T-helper 17 cell (primary cell): ENCODE measurements around the gene DSE. TPM values are rescaled to one million over a fixed set of nuclear protein-coding genes. Genes with fewer than 3 reads are reported as not detected.

Experiments
- ATAC-seq: fragments of 150-1000 bp; cut with Tn5 transposase; 2 replicates; pipeline ENCODE4 v1.10.0; 2021; ENCODE audit warnings: mild to moderate bottlenecking, moderate library complexity
- DNase-seq, 3 donors: peaks; one replicate each; pipeline versions ENCODE4 v3.0.0 to v3.0.0-alpha.2; 2020 to 2021
- H3K9me3 ChIP-seq: one replicate; pipeline ENCODE4 v1.7.0; 2013; ENCODE audit warnings: low read length, mild to moderate bottlenecking; ENCODE audit not compliant: control insufficient read depth, poor library complexity, severe bottlenecking
- H3K27ac Mint-ChIP-seq: one replicate; pipeline ENCODE4 v1.8.0; 2022; ENCODE audit warnings: mild to moderate bottlenecking, moderate library complexity, mixed read lengths
- H3K27me3 Mint-ChIP-seq: one replicate; pipeline ENCODE4 v1.8.0; 2022; ENCODE audit warnings: mixed read lengths
- H3K36me3 Mint-ChIP-seq: one replicate; pipeline ENCODE4 v1.8.0; 2022; ENCODE audit warnings: low read depth, mixed read lengths
- H3K4me1 Mint-ChIP-seq: one replicate; pipeline ENCODE4 v1.8.0; 2022; ENCODE audit warnings: mild to moderate bottlenecking, mixed read lengths
- H3K4me3 Mint-ChIP-seq: one replicate; pipeline ENCODE4 v1.8.0; 2022; ENCODE audit warnings: mild to moderate bottlenecking, moderate library complexity, mixed read lengths
- total RNA-seq, 4 donors: library from RNA in 2 of 4; stranded (reverse) in 2 of 4; gene quantifications; one replicate each; pipeline ENCODE4 v1.2.3 and lab custom pipeline; 2022 to 2026

The DSE gene
- total RNA-seq, 2 donors from 2014 or later = 19.2 to 32.3 TPM

DNA sequence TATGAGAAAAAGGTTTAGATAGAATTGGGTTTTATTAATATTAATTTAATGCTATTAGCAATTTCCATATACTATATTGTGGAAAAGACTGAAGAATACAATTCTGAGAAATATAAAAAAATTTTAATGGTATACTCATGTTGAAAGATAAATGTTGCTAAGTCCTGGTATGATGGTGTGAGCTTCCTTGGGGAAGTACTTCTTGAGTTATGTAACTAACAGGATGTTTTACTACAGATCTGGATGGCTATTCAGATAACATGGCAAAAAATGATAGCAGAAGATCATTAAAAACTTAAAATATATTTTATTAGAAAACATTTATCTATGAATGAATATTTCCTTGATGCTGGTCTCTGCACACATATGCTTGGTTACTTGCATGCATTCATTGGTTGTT lies 66.9 kb downstream of the DSE start:
- no peak for ATAC-seq

DNA sequence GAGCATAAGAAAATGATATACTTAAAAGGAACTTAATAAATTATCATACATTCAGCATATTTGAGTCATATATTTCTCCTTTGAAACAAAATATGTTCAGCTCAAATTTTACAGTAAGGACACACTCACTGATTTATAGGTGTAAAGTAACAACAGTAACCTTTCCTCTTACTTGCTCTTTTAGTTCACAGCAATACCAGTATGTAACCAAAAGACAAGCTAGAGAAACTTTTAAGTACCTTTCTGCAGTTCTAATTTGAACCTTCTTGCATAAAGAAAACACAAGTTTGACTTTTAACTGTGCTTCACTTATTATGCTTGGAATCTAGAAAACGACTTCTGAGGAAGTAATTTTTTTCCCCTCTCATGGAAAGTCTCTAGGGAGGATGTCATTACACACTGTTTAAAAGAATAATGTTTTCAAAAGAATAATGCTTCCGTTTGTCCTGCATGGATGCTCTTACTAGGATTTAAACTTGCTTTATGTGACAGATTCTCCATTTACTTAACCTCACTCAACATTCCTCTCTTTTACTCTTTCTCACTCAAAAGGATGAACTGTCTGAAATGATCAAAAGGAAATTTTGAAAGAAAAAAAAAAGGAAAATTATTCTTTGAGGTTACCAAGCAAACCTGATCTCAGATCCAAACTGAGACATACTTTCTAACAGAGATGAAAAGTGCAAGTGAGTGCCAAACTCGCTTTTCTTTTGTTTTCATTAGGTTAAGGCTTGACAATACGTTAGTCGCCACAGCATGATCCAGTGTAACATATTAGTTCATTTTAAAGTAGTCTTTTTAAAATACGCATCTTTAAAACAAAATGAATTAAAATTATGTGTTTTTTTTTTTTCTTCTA lies 68.1 kb downstream of the DSE start:
- ATAC-seq = no peak

More for the DNA sequence above, 66.9 kb downstream of the DSE start:
- H3K4me3 Mint-ChIP-seq = no peak overlapping the region
- H3K27me3 Mint-ChIP-seq = peaks cover 10% of the 10 kb centered on the region
- no peak overlapping the region for H3K27ac Mint-ChIP-seq
- H3K36me3 Mint-ChIP-seq = peaks cover 3% of the 10 kb centered on the region
- peaks cover 6% of the 10 kb centered on the region for H3K4me1 Mint-ChIP-seq
- H3K9me3 ChIP-seq = no peaks in the 10 kb centered on the region
- no peak for DNase-seq

DNA sequence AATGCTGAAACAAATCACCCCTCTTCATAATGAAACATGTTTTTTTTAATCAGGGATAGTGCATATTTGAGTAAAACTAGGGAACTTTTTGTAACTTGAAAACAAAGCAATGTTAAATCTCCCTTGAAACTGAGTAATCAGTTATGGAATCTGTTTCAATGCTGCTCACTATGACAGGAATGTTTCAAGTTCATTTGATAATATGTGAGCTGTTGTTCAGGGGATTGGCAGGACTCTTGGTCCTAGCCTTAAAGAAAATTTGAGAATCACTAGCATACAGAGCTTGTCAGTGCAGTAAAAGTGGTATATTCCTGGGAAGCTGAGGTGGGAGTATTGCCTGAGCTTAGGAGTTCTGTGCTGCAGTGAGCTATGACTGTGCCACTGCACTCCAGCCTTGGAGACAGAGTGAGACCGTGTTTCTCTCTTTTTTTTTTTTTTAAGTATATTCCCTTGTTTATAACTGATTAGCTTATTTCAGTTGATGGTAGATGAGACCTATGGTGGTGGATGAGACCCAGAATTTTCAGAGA lies 68.8 kb downstream of the DSE start:
- peak overlapping the region; percentile 32 for H3K27ac Mint-ChIP-seq
- ATAC-seq (no peak), DNase-seq (no peak)
- peaks cover 13% of the 10 kb centered on the region for H3K4me1 Mint-ChIP-seq
- H3K4me3 Mint-ChIP-seq = no peak overlapping the region
- no peaks in the 10 kb centered on the region for H3K36me3 Mint-ChIP-seq
- H3K9me3 ChIP-seq = no peaks in the 10 kb centered on the region
- H3K27me3 Mint-ChIP-seq = peaks cover 10% of the 10 kb centered on the region

More for the DNA sequence above, 68.1 kb downstream of the DSE start:
- no peaks in the 10 kb centered on the region for H3K36me3 Mint-ChIP-seq
- H3K9me3 ChIP-seq = no peaks in the 10 kb centered on the region
- peaks cover 6% of the 10 kb centered on the region for H3K4me1 Mint-ChIP-seq
- H3K27ac Mint-ChIP-seq = no peak overlapping the region
- no peak overlapping the region for H3K4me3 Mint-ChIP-seq
- peaks cover 10% of the 10 kb centered on the region for H3K27me3 Mint-ChIP-seq
- DNase-seq = no peak

DNA sequence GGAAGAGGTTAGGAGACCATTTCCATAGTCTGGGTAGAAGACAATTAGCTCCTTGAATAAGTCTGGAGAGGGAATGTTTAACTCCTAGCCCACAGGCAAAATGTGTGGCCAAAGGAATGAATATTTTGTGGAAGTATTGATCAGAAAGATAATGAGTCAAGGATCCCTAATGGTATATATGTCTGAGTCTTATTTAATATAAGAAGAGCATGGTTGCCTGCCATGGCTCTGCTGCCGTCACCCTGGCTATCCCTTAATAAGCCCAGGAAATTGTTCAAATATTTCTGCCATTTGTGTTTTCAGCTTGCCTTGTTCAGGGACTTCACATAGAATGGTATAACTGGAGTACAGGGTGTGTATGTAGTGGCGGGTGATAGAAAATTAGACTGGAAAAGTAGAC lies 72.4 kb downstream of the DSE start:
- DNase-seq = no peak
- Mint-ChIP-seq H3K4me1 (peaks cover 23% of the 10 kb centered on the region), H3K27me3 (peaks cover 16% of the 10 kb centered on the region), H3K4me3 (no peak overlapping the region), H3K27ac (no peak overlapping the region), H3K36me3 (no peaks in the 10 kb centered on the region)
- H3K9me3 ChIP-seq = no peaks in the 10 kb centered on the region
- ATAC-seq = no peak

DNA sequence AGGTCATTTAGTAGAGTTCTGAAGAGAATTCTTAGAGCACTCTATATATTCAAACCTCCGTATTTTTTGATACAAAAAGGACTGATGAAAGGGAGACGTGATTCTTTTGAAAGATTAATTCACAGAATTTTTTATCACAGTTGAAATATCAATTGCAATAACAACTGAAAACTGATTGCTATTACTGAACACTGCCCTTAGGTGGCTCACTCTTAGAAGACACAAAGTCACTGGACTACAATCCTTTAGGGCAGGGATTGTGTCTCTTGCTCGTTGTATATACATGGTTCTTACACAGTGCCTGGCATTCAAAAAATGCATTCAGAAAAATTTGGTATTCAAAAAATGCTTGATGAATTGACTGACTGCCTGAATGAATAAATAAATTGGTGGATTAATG lies 73.3 kb downstream of the DSE start:
- H3K4me3 Mint-ChIP-seq = peak overlapping the region; percentile 49

DNA sequence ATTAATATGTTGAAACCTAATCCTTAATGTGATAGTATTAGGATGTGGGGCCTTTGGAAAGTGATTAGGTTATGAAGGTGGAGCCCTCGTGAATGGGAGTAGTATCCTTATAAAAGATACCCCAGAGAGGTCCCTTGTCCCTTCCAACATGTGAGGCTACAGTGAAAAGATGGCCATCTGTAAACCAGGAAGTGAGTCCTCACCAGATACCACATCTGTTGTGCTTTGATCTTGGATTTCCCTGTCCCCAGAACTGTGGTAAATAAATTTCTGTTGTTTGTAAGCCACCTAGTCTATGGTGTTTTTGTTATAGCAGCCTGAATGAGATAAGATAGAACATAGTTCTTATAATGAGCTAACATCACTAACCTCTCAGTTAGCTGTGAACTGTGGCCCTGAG lies 73.8 kb downstream of the DSE start:
- no peak for DNase-seq
- H3K27ac Mint-ChIP-seq = peak overlapping the region; percentile 78

More for the DNA sequence above, 73.3 kb downstream of the DSE start:
- Mint-ChIP-seq H3K27me3 (peaks cover 16% of the 10 kb centered on the region), H3K4me1 (peaks cover 23% of the 10 kb centered on the region), H3K36me3 (no peaks in the 10 kb centered on the region), H3K27ac (peak overlapping the region; percentile 78)
- no peaks in the 10 kb centered on the region for H3K9me3 ChIP-seq
- DNase-seq (no peak), ATAC-seq (peak; percentile 88)

DNA sequence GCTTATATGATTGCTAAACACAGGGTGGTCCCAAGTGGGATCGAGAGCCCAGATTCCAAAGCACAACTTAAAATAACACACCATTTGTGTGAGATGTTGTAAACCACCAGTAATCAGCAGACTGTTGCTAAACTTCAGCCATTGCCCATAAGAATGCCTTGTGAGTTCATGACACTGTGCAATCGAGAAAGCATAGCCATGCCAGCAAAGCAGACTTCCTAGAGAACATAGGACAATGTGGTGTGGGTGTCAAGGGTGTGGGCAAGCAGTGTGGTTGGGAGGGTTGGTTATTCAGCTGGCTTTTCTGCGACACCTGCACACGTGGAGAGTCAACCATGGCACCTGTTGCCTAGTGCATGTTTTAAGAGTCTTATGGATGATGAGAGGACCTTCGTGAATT lies 74.4 kb downstream of the DSE start:
- peaks cover 23% of the 10 kb centered on the region for H3K4me1 Mint-ChIP-seq
- no peaks in the 10 kb centered on the region for H3K36me3 Mint-ChIP-seq
- H3K9me3 ChIP-seq = no peaks in the 10 kb centered on the region
- DNase-seq (no peak), ATAC-seq (no peak)
- H3K4me3 Mint-ChIP-seq = no peak overlapping the region
- peaks cover 22% of the 10 kb centered on the region for H3K27me3 Mint-ChIP-seq
- H3K27ac Mint-ChIP-seq = no peak overlapping the region

More for the DNA sequence above, 73.8 kb downstream of the DSE start:
- H3K9me3 ChIP-seq = no peaks in the 10 kb centered on the region
- no peak overlapping the region for H3K4me3 Mint-ChIP-seq
- no peaks in the 10 kb centered on the region for H3K36me3 Mint-ChIP-seq
- H3K27me3 Mint-ChIP-seq = peaks cover 17% of the 10 kb centered on the region
- peaks cover 23% of the 10 kb centered on the region for H3K4me1 Mint-ChIP-seq
- peak; percentile 47 for ATAC-seq

DNA sequence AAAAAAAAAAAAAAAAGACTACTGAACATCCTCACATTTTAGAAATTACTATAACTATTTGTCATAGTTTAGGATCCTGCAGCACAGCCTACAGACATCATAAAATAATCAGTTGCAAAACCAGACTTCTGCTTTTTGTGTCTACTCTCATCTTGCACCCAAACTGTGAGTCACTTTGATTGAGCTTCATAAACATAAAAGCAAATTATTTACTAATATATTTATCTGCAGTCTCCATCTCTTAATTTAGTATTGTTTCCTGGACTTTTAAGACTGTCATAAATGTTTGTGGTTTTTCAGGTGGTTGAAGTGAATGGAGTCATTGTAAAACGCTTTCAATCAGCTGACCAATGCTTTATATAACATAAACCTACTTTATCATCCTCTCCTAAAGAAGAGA lies 75.7 kb downstream of the DSE start:
- no peaks in the 10 kb centered on the region for H3K9me3 ChIP-seq

DNA sequence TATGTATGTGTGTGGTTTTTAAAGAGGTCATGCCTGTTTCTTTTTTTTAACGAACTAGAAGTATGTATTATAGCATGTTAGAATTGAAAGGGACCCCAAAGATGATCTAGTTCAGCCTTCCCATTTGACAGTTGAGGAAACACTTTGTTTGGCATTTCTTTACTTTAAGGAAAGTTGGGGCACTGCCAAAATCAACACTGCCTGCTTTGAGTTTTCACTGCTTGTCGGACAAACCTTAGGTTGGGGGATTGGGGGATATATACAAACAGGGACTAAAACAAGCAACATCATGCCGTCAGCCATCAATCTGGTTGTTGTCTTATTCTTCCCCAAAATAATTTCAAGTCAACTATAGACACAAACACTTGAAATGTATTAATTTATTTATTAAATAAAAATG lies 76.3 kb downstream of the DSE start:
- no peaks in the 10 kb centered on the region for H3K9me3 ChIP-seq

More for the DNA sequence above, 75.7 kb downstream of the DSE start:
- H3K4me3 Mint-ChIP-seq = no peak overlapping the region
- H3K27ac Mint-ChIP-seq = no peak overlapping the region
- ATAC-seq (no peak), DNase-seq (no peak)
- H3K27me3 Mint-ChIP-seq = peaks cover 25% of the 10 kb centered on the region
- H3K4me1 Mint-ChIP-seq = peaks cover 30% of the 10 kb centered on the region
- H3K36me3 Mint-ChIP-seq = no peaks in the 10 kb centered on the region

DNA sequence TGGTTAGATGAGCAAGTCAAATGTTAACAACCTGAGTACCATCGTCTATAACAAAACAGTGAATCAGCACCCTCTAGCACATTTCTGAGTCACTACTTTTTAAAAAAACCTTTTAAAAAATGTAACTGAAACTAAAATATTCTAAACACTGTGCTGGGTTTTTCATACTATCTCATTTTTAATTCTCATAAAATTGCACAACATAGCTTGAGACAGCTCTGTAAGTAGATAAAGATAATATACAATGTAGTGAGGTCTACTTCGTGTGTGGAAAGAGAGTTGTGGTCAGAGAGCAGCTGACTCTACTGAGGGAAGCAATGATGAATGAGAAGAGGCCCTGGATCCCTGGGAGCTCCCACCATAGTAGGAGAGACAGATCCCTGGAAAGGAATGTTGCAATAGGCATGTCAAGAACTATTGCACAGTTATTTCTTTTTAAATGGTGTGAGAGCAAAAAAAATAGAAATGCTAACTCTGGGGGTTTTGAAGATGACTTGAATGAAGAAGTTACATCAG lies 76.8 kb downstream of the DSE start:
- Mint-ChIP-seq H3K27me3 (peaks cover 15% of the 10 kb centered on the region), H3K4me3 (no peak overlapping the region), H3K36me3 (no peaks in the 10 kb centered on the region), H3K27ac (peak overlapping the region; percentile 76), H3K4me1 (peaks cover 27% of the 10 kb centered on the region)
- DNase-seq (no peak), ATAC-seq (no peak)
- H3K9me3 ChIP-seq = no peaks in the 10 kb centered on the region

More for the DNA sequence above, 76.3 kb downstream of the DSE start:
- Mint-ChIP-seq H3K4me1 (peaks cover 28% of the 10 kb centered on the region), H3K4me3 (no peak overlapping the region), H3K36me3 (no peaks in the 10 kb centered on the region), H3K27ac (no peak overlapping the region), H3K27me3 (peaks cover 18% of the 10 kb centered on the region)
- ATAC-seq = no peak
- DNase-seq = no peak

DNA sequence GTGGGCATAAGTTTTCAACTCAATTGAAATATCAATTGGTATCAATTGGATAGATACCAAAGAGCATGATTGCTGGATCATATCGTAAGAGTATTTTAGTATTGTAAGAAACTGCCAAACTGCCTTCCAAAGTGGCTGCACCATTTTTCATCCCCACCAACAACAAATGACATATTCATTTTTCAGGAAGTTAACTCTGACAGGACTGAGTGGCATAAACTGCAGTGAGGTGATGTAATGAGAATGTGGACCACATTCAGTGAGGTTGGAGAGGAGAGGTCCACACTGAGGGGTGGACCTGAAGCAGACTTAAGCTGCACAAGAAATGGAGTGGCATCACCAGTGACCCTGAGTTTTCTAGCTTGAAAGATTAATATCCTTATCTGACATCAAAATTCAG lies 78.8 kb downstream of the DSE start:
- Mint-ChIP-seq H3K4me1 (peaks cover 22% of the 10 kb centered on the region), H3K4me3 (no peak overlapping the region), H3K36me3 (no peaks in the 10 kb centered on the region), H3K27ac (no peak overlapping the region), H3K27me3 (peaks cover 15% of the 10 kb centered on the region)
- ATAC-seq (no peak), DNase-seq (no peak)
- no peaks in the 10 kb centered on the region for H3K9me3 ChIP-seq

DNA sequence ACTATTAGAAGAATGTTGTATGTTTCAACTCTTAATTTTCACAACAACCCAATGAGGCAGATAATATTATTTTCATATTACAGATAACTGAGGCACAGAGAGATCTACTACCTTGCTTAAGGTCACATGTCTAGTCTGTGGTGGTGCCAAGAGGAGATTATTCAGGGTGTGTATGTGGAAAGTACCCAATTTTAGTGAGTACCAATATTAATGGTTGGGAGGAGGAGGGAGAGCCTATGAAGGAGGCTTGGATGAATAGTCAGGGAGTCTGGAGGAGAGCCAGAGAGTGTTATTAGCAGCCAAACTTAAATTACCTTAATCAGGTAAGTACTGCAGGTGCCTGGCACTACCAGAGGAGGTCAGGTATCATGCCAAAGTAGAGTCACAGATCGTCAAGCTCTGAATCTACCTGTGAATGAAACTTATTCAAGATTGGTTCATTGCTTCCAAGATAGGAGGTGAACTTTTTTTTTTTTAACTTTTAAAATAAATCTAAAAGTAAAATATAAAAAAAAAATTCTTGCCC lies 79.5 kb downstream of the DSE start:
- Mint-ChIP-seq H3K27me3 (peaks cover 15% of the 10 kb centered on the region), H3K4me1 (peaks cover 18% of the 10 kb centered on the region), H3K27ac (no peak overlapping the region), H3K4me3 (no peak overlapping the region), H3K36me3 (peaks cover under 1% of the 10 kb centered on the region)
- no peaks in the 10 kb centered on the region for H3K9me3 ChIP-seq
- ATAC-seq = no peak
- no peak for DNase-seq
